Camera-type eye (tissue), 1 donor: ENCODE data around the gene THRSP. TPM values are rescaled to one million over a fixed set of nuclear protein-coding genes. Genes with fewer than 3 reads are reported as not detected.

ENCODE experiments used
- total RNA-seq: library from RNA; depleted of rRNA; stranded (reverse); fragments of >200 nt; gene quantifications from one replicate; pipeline ENCODE4 v1.2.3, GENCODE V29; 2014

THRSP gene, protein sequence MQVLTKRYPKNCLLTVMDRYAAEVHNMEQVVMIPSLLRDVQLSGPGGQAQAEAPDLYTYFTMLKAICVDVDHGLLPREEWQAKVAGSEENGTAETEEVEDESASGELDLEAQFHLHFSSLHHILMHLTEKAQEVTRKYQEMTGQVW
- total RNA-seq: 3.8 TPM

DNA sequence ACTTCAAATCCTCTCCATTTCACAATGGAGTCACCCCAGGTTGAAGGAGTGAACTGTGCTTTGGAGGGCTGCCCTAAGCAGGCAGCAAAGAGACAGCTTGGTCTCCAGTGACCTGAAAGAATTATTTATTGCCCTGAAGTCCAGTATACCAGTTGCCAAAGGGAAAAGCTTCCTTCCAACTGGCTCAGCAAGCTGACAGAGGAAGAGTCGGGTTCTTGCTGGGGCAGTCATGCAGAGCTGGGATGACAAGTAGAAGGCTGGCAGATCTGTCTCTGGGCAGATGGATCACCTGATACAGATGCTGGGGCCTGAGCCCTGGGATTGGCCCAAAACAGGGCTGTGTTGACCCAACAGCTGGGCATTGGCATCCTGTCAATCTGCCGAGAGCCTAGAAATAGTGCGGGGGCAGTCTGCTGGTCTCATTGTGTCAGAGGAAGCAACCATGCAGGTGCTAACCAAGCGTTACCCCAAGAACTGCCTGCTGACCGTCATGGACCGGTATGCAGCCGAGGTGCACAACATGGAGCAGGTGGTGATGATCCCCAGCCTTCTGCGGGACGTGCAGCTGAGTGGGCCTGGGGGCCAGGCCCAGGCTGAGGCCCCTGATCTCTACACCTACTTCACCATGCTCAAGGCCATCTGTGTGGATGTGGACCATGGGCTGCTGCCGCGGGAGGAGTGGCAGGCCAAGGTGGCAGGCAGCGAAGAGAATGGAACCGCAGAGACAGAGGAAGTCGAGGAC is at the start of gene THRSP:
Gene THRSP (plus strand): TSS at position 422 of the 742 bp plus-strand sequence. CDS start 21 bp downstream, at position 443.

DNA sequence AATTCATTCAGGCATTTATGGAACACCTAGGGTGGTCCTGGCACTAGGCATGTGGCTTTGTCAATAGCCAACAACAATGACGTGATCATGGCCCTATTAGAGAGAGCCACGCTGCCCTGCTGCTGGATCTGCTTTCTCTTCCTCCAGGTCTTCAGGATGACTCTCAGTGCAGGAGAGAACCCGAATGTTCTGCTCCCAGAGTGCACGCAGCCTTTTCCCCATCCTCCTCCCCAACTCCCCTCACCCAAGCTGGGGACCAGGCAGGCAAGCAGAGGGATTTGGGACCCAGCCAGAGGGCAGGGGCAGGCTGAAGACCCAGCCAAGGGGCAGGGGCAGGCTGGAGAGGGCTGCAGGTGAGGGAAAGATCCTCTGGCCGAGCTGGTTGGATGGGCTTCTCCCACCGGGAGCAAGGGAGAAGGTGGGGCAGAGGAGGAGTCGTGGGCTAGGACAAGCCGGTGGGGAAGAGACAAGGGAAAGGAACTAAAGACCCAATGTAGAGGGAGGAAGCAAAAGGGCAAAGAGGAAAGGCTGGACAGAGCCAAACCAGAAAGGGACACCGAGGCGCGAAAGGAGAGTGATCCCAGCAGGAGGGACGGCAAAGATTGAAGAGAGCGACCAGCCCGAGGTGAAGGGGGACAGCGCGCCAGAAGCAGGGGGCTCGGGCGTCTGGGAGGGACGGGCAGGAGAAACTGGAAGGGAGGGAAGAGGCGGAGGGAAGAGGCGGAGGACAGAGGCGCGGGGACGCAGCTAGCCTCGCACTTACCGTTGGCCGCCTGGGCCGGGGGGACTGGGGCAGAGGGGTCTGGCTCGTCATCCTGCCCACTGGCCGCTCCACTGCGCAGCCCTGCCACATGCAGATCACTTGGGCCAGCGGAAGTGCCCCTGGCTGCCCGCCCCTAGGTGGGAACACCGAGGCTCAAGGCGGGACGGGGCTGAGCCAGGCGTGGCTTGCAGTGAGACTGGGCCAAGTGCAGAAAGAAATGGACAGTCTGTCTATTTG is 41.0 kb upstream of the THRSP start, which contains the start of gene KCTD14:
Gene KCTD14 (minus strand): TSS at position 880 of the 1,000 bp plus-strand sequence. CDS start 27 bp downstream, at position 853.

GRCh38 chr11:78079232-78080083 is 15.8 kb downstream of the THRSP start, which contains the start of gene NDUFC2:
TSS of gene NDUFC2 (minus strand) at chr11:78079862. CDS start at chr11:78079744, 118 bp downstream.

Other genes with a start within 250 kb of the THRSP start
- 140 TPM for gene RSF1, start 243.1 kb upstream of the THRSP start, total RNA-seq
- gene AAMDC, start 242.7 kb upstream of the THRSP start, total RNA-seq: 15.4 TPM
- gene INTS4, start 69.2 kb upstream of the THRSP start, total RNA-seq: 68.1 TPM
- 2.7 TPM for gene KCTD14, start 40.6 kb upstream of the THRSP start, total RNA-seq
- 80.4 TPM for gene NDUFC2, start 16.0 kb downstream of the THRSP start, total RNA-seq
- gene ALG8, start 75.8 kb downstream of the THRSP start, total RNA-seq: 34.7 TPM
- gene KCTD21, start 124.8 kb downstream of the THRSP start, total RNA-seq: 4.9 TPM
- gene USP35, start 125.1 kb downstream of the THRSP start, total RNA-seq: 11.8 TPM